NCI-H1105 (cell line): Measurements from ENCODE around the gene ADCK1.
"Not testable (repeated sequence)": the region's sequence is repeated elsewhere in the genome, so short reads cannot be mapped to it uniquely, and the experiment has no call there.

Source experiments
- DNase-seq: peaks from one replicate; lab custom pipeline; 2025; lab: John Stamatoyannopoulos, UW

ADCK1 gene

GRCh38 chr14:77864580-77864979, 64.7 kb downstream of the ADCK1 start:
- no peak for DNase-seq

DNA sequence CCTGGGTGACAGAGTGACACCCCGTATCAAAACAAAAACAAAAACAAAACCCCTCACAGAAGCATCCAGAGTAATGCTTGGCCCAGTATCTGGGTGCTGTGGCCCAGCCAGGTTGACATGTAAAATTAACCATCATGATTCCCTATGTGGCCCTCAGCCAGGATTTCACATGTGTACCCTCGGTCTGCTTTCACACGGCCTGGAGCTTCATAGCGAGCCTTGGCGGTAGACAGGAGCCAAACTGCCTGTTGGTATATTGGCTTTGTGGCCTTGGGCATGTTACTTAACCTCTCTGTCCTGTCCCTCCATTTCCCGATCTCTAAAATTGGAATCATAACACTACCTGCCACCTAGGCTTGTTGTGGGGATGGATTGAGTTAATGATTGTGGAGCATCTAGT, 65.5 kb downstream of the ADCK1 start:
- no peak for DNase-seq

DNA sequence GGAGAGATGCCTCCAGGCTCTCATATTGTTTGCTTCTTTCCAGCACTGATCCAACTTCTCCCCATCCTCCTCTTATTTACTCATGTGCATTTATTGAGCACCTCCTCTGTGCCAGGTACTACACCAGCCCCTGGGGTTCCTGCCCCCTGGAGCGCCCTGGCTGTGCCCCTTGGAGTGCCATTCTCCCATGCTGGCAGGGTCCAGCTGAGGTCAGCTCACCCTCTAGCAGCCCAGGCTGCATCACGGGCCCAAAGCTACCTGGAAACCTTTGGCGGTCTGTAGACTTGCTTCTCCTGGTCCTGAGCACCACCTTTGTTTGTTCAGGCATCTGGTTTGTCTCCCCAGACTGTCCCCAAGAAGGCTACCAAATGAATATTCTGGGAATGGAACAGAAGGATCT, 67.0 kb downstream of the ADCK1 start:
- no peak for DNase-seq

DNA sequence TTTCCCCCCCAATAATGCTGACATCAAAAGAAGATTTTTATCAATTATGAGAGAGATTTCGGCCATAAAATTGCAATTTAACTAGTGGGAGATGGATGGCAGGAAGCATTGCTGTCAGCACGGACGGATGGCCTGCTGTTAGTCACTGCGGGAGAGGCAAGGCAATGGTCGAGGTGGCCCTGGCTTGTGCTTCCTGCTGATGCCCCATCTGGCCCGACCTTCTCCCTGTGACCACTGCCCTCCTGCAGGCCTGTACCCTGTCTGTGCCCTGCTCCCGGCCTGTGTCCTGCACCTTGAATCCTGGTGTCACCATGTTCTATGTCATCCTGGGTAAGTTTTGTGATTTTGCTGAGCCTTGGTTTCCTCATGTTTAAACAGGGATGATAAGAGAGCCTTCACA, 67.6 kb downstream of the ADCK1 start:
- DNase-seq = no peak

- no peak for DNase-seq
Observed at GRCh38 chr14:77868552-77869285, 68.8 kb downstream of the ADCK1 start.

DNA sequence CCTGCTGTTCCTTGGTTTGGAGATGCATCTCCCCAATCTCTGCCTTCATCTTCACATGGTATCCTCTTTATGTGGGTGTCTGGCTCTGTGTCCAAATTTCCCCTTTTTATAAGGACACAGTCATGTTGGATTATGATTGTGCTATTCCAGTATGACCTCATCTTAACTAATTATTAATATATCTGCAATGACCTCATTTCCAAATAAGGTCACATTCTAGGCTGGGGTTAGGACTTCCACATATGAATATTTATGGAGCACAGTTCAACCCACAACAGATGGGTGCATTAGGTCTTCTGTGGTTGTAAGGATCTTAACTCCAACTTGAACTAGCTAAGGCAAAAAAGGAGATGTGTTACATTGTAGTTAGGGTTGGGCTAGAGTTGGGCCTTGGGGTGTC, 69.4 kb downstream of the ADCK1 start:
- DNase-seq = no peak

DNA sequence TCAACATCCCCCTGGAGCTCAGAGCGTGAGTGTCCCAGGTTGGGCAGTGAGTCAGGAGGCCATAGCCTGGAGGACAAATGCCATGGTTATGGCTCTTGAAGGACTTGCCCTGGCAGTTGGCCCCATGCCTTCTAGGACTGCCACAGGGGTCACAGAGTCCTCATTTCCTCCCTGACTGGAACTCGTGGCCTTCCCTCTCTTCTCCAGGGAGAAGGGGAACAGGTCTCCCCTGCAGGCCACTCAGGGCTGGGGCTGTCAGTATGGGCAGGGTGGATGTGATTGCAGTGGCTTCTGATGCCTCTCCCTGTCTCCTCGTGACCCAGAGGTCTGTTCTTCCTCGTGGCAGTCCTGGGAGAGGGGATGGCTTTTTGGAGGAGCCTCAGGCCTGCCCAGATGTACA, 70.7 kb downstream of the ADCK1 start:
- DNase-seq = no peak

DNA sequence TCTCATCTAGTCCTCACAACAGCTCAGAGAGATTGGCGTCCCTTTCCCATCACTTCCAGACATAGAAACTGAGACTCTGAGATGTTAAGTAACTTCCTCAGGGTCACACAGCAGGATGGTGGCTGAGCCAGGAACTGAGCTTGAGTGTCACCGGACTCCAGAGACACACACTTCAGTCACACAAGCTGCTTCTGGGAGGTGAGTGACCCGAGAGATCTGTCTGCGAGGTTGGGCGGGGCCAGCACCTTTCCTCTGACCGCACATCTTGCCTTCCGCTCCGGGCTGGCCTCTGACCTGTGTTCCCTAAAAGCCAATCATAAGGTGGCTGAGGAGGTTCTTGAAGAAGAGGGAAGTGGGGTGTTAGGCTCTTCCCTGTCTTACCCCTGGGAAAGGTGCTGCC, 72.2 kb downstream of the ADCK1 start:
- no peak for DNase-seq

DNA sequence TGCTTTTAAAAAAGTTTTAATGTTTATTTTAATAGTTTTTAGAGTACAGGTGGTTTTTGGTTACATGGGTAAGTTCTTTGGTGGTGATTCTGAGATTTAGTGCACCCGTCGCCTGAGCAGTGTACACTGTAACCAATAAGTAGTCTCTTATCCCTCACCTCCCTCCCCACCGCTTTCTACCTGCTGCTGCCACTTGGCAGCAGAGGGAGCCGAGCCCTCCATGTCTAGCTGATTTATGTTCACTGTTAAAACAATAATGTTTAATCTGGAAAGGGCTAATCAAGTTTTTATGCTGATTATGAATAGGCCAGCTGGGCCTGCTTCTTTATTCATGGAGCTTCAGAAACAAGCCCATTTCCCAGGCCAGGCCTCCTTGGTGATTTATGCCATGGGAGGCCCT, 73.1 kb downstream of the ADCK1 start:
- DNase-seq = no peak

DNA sequence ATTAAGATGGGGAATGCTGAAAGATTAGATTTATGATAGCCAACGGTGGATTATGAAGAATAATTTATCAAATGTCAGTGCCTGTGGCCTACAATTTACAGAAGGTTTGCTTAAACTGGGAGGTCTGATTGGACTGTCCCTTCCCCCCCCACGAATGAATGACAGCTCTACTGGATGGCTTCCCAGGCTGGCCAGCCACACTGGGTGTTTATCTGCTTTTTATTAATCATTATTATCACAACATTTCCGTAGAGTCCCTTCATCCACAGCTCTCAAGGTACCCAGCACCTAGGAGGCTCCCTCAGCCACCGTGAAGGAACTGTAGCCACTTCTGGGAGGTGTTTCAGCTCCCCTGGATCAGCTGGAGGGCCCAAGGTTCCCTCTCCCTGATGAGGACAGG, 78.9 kb downstream of the ADCK1 start:
- DNase-seq = no peak

- DNase-seq = peak; percentile 40
Observed at GRCh38 chr14:77880056-77880455, 80.1 kb downstream of the ADCK1 start.

GRCh38 chr14:77882098-77882497, 82.2 kb downstream of the ADCK1 start:
- DNase-seq = peak; percentile 98

DNA sequence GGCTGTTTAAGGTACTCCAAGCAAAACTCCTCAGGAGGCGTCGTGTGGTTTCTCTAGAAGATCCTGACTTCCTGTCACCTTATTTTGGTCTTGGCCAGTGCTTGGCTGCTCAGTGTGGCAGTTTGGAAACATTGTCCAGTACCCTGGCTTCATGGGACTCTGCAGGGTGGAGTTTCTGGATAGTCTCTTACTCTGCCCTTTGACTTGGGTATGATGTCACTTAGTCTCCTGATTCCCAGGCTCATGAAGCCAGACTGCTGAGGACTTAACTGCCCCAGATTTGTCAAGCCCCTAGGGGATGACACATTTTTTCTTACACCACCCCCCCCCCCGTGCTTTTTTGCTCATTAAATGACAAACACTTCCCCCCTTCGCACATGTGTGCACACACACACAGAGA, 82.7 kb downstream of the ADCK1 start:
- DNase-seq = no peak

DNA sequence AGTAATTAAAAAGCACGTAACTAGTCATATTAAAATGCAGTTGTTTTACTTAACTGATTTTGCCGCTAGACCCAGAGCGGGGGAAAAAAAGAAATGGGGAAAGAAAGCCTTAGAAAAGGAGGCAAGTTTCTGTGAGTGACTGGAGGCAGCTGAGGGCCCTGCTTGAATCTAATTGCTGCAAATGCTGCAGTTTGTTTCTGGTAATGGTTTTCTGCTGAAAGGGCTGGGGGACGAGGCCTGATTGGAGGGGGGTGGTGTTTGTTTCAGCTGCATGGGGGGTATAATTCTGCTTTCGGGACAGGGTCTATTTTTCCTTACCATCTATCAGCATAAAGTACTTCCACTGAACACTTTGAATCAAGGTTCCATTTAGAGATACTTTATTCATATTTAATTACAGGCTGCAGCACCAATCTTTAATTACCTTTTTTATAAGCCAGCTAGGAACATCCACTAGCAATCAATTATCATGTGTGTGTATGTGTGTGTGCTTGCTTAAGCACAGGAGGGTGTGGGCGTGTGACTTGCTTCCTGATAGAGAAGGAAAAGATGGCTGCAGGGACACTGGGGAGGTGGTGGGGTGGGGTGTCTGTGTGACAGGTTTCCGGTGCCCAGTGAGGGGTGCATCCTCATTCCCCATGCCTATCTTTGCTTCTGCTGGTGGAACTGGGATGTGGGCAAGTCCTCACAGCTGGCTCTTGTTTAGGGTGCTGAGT, 83.4 kb downstream of the ADCK1 start:
- peak; percentile 69 for DNase-seq

DNA sequence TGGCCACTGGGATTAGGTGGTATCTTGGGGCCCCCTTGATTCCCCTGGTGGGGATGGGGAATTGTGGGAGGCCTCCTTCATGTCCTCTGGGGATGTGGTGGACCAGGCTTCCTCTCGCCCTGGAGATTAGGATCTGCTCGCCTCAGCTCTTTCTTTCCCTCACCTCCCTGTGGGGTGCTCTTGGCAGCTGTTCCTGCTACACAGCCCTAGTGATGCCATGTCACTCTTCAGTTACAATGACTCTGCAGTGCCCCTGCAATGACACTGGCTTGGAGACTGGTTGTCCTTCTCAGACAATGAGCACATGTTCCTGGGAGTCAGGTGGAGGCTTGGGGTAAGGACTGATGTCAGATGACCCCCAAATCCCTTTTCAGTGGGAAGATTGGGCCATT, 83.9 kb downstream of the ADCK1 start:
- no peak for DNase-seq

- DNase-seq = no peak
Observed at GRCh38 chr14:77885367-77885766, 85.5 kb downstream of the ADCK1 start.

DNA sequence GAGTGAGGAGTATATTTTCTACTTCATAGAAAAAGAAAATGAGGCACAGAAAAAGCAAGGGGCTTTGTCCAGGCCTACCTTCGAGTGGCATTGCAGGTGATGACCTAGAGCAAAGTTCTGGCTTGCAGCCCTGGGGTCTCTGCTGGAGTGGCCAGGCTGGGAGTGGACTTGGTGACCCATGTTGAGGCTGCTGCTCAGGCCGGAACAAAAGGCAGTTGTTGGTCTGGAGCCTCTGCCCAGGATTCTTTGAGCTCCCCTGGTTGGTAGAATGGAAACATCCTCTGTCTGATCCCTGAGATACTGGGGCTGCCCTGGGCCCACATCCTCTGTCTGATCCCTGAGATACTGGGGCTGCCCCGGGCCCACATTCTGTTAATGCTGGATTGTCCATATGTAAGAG, 86.1 kb downstream of the ADCK1 start:
- no peak for DNase-seq

- DNase-seq = not testable (repeated sequence)
Observed at GRCh38 chr14:77888903-77889302, 89.0 kb downstream of the ADCK1 start.

DNA sequence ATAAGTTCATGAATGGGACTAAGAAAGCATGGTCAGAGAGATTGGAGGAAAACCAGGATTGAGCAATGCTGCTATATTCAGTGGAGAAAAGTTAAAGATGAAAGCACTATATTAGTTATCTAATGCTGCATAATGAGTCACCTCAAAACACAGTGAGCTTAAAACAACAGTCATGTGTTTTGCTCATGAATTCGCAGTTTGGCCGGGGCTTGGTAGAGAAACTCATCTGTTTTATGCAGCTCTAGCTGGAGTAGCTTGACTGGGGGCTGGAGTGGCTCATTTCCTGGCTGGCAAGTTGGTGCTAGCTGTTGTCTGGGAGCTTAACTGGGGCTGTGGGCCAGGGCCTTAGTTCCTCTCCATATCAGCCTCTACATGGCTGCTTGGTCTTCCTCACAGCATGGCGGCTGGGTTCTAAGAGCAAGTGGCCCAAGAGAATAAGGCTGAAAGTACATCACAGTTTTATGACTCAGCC, 90.1 kb downstream of the ADCK1 start:
- DNase-seq = no peak

DNA sequence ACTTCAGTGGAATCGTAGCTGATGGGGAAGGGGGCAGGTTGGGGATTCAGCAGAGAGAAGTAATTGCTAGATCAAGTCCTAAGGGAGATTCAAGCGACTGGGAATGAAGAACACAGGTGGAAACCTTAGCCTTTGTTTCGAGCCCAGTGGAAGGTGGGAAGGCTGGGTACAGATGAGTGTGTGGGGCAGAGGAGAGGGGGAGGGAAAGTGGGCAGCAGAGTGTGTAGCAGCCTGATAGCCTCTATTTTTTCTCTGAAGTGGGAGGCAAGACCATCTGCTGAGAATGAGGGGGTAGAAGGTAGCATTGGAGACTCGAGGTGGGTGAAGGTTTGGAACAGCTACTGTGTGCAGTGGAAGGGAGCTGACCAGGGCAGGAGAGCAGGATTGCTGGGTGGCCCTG, 91.0 kb downstream of the ADCK1 start:
- DNase-seq = no peak

- no peak for DNase-seq
Observed at GRCh38 chr14:77892381-77892871, 92.5 kb downstream of the ADCK1 start.

- no peak for DNase-seq
Observed at GRCh38 chr14:77892890-77893484, 93.1 kb downstream of the ADCK1 start.

- DNase-seq = no peak
Observed at GRCh38 chr14:77897374-77897773, 97.5 kb downstream of the ADCK1 start.
